ENCODE results near the gene TRIM26.

TRIM26 gene

DNA sequence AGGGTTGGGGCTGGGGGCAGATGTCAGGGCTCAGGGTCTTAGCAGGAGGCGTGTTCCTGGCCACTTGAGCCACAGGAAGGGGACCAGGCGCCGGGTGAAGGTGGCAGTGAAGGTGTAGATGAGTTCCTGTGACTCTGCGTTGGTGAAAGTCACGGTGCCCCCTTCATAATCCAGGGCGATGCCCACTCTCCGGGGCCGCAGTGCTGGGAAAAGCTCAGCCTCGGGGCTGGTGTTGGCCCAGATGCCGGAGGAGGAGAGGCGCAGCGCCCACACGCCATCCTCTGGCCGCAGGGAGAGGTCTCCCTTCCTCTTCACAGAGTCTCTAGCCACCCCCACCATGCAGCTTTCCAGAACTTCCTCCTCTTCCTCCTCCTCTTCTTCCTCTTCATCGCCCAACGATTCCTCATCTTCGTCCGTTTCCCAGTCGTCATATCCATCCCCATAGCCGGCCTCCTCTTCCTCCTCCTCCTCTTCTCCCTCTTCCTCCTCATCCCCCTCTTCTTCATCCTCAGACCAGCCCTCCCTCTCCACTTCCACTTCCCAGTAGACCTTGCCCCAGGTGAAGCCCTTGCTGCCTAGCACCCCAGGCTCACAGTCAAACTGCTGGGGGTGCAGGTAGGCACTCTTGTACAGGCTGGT, 27.2 kb downstream of the TRIM26 start:
- TF ChIP-seq, protein P1, sequence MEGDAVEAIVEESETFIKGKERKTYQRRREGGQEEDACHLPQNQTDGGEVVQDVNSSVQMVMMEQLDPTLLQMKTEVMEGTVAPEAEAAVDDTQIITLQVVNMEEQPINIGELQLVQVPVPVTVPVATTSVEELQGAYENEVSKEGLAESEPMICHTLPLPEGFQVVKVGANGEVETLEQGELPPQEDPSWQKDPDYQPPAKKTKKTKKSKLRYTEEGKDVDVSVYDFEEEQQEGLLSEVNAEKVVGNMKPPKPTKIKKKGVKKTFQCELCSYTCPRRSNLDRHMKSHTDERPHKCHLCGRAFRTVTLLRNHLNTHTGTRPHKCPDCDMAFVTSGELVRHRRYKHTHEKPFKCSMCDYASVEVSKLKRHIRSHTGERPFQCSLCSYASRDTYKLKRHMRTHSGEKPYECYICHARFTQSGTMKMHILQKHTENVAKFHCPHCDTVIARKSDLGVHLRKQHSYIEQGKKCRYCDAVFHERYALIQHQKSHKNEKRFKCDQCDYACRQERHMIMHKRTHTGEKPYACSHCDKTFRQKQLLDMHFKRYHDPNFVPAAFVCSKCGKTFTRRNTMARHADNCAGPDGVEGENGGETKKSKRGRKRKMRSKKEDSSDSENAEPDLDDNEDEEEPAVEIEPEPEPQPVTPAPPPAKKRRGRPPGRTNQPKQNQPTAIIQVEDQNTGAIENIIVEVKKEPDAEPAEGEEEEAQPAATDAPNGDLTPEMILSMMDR (IDR thresholded peaks at IDR 0.05; ENCODE audit: borderline replicate concordance, control extremely low read depth, extremely low read depth, insufficient read depth, missing control alignments): no peak
- DNase-seq (ENCODE audit: low spot score): no peak
- in situ Hi-C loops (cut with MboI; ENCODE audit: low sequenced_read_pairs, unreplicated experiment): no loop called here

- no peak for DNase-seq (ENCODE audit: low spot score)
- TF ChIP-seq, protein P1 (IDR thresholded peaks at IDR 0.05; ENCODE audit: borderline replicate concordance, control extremely low read depth, extremely low read depth, insufficient read depth, missing control alignments): no peak
- in situ Hi-C loops (cut with MboI; ENCODE audit: low sequenced_read_pairs, unreplicated experiment): no loop called here
Observed at GRCh38 chr6:30184417-30185031, 28.7 kb downstream of the TRIM26 start.

GRCh38 chr6:30180145-30180544, 33.1 kb downstream of the TRIM26 start:
- TF ChIP-seq, protein P1 (IDR thresholded peaks at IDR 0.05; ENCODE audit: borderline replicate concordance, control extremely low read depth, extremely low read depth, insufficient read depth, missing control alignments): no peak
- in situ Hi-C loops (cut with MboI; ENCODE audit: low sequenced_read_pairs, unreplicated experiment): no loop called here

DNA sequence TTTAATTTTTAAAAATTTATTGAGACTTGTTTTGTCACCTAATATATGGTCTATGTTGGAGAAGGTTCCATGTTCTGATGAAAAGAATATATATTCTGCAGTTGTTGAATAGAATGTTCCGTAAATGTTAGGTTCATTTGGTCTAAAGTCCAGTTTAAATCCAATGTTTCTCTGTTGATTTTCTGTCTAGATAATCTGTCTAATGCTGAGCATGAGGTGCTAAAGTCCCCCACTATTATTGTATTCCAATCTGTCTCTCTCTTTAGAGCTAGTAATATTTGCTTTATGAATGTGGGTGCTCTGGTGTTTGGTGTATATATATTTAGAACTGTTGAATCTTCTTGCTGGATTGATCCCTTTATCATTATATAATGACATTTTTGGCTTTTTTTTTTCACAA, 34.4 kb downstream of the TRIM26 start:
- in situ Hi-C loops (cut with MboI; ENCODE audit: low sequenced_read_pairs, unreplicated experiment): no loop called here
- no peak for DNase-seq (ENCODE audit: low spot score)
- TF ChIP-seq, protein P1 (IDR thresholded peaks at IDR 0.05; ENCODE audit: borderline replicate concordance, control extremely low read depth, extremely low read depth, insufficient read depth, missing control alignments): no peak

More at GRCh38 chr6:30180145-30180544, 33.1 kb downstream of the TRIM26 start:
- no peak for DNase-seq (ENCODE audit: low spot score)

GRCh38 chr6:30175765-30176164, 37.4 kb downstream of the TRIM26 start:
- DNase-seq (ENCODE audit: low spot score): no peak
- TF ChIP-seq, protein P1 (IDR thresholded peaks at IDR 0.05; ENCODE audit: borderline replicate concordance, control extremely low read depth, extremely low read depth, insufficient read depth, missing control alignments): no peak
- in situ Hi-C loops (cut with MboI; ENCODE audit: low sequenced_read_pairs, unreplicated experiment): no loop called here

- in situ Hi-C loops (cut with MboI; ENCODE audit: low sequenced_read_pairs, unreplicated experiment): no loop called here
- TF ChIP-seq, protein P1 (IDR thresholded peaks at IDR 0.05; ENCODE audit: borderline replicate concordance, control extremely low read depth, extremely low read depth, insufficient read depth, missing control alignments): no peak
Observed at GRCh38 chr6:30172681-30173080, 40.5 kb downstream of the TRIM26 start.

More at GRCh38 chr6:30172681-30173080, 40.5 kb downstream of the TRIM26 start:
- DNase-seq (ENCODE audit: low spot score): no peak
